ENCODE results near the gene BRINP1.

The BRINP1 gene

GRCh38 chr9:119367683-119368075 is 1.6 kb downstream of the BRINP1 start:
- TF ChIP-seq, protein P1, sequence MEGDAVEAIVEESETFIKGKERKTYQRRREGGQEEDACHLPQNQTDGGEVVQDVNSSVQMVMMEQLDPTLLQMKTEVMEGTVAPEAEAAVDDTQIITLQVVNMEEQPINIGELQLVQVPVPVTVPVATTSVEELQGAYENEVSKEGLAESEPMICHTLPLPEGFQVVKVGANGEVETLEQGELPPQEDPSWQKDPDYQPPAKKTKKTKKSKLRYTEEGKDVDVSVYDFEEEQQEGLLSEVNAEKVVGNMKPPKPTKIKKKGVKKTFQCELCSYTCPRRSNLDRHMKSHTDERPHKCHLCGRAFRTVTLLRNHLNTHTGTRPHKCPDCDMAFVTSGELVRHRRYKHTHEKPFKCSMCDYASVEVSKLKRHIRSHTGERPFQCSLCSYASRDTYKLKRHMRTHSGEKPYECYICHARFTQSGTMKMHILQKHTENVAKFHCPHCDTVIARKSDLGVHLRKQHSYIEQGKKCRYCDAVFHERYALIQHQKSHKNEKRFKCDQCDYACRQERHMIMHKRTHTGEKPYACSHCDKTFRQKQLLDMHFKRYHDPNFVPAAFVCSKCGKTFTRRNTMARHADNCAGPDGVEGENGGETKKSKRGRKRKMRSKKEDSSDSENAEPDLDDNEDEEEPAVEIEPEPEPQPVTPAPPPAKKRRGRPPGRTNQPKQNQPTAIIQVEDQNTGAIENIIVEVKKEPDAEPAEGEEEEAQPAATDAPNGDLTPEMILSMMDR (conservative IDR thresholded peaks at IDR 0.05), result no peak
- H3K27ac ChIP-seq, result peak overlapping the region; percentile 82; the same call in 1 of the 2 replicates

DNA sequence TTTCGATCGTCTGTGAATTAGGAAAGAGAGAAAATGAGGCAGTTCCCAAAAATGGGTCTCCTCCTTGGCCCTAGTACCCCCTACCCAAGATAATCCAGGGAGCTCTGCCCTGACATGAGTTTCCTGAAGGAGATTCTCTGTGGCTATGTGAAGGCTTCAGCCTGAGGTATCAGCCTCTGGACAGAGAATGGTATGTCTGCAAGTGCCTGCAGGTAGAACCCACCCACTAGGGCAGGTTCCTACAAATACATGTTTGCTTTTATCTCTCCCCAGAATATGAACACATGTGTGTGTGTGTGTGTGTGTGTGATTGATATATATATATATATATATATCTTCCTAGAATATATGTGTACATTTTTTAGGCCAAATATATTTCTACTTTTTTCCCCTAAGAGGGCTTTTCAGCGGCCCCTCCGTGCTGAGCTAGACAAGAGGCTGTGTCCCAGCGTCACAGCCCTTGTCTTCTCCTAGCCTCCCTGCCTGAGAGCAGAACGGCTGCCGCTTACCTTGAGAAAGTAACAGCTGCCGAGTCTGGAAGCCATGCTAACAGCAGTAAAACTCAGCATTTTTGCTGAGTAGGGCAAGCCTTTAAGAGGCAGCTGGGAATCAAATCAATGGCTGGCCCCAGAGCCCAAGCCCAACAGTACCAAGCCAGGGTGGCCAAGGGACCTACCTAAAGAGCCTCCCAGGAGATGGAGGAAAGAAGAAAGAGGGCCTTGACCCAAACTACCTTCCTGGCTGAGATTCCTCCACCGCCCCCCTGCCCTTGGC is 2.1 kb downstream of the BRINP1 start:
- H3K27ac ChIP-seq, result peak overlapping the region; percentile 82; the same call in 1 of the 2 replicates
- TF ChIP-seq, protein P1 (conservative IDR thresholded peaks at IDR 0.05), result no peak

GRCh38 chr9:119365291-119366027 is 3.8 kb downstream of the BRINP1 start:
- TF ChIP-seq, protein P1 (conservative IDR thresholded peaks at IDR 0.05), result peak; percentile 91
- no peak overlapping the region for H3K27ac ChIP-seq

- TF ChIP-seq, protein P1 (conservative IDR thresholded peaks at IDR 0.05), result no peak
- no peak overlapping the region for H3K27ac ChIP-seq
Measured at GRCh38 chr9:119360237-119360636, 9.0 kb downstream of the BRINP1 start.

- TF ChIP-seq, protein P1 (conservative IDR thresholded peaks at IDR 0.05), result no peak
- no peak overlapping the region for H3K27ac ChIP-seq
Measured at GRCh38 chr9:119357336-119358096, 11.7 kb downstream of the BRINP1 start.

- TF ChIP-seq, protein P1 (conservative IDR thresholded peaks at IDR 0.05), result no peak
- H3K27ac ChIP-seq, result no peak overlapping the region
Measured at GRCh38 chr9:119349351-119349825, 19.8 kb downstream of the BRINP1 start.
